GM18867 (cell line): ENCODE data around the gene FBXO45.
"Not testable (repeated sequence)": the region's sequence is repeated elsewhere in the genome, so short reads cannot be mapped to it uniquely, and the experiment has no call there.

Source experiments
- ATAC-seq: cut with Tn5 transposase; IDR thresholded peaks from one replicate; pipeline ENCODE4 v1.9.1; 2021; ENCODE audit warnings: mild to moderate bottlenecking, moderate library complexity; ENCODE audit not compliant: unreplicated experiment

FBXO45 gene

DNA sequence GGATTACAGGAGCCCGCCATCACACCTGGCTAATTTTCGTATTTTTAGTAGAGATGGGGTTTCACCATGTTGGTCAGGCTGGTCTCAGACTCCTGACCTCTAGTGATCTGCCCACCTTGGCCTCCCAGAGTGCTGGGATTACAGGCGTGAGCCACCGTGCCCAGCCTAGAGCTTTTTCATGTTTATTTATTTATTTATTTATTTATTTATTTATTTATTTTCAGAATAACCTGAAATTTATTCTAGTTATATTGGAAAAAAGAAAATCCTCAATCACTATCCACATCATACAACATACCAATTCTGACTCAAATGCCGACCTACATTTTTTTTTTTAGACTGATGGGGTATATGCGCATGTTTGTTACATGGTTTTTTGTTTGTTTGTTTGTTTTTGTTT lies 46.8 kb downstream of the FBXO45 start:
- ATAC-seq, result not testable (repeated sequence)

DNA sequence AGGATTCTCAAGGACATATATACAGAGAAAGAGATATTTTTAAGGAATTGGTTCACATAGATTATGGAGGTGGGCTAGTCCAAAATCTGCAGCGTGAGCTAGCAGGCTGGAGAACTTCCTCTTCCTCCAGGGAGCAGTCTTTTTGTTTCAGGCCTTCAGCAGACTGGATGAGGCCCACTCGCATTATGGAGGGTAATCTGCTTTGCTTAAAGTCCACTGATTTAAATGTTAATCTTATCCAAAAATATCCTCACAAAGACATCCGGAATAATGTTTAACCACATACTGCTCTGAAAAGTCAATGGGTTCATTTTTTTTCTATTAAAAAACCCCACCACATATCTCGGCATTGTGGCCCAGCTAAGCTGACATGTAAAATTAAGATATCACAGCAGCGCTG lies 48.8 kb downstream of the FBXO45 start:
- ATAC-seq, result no peak

DNA sequence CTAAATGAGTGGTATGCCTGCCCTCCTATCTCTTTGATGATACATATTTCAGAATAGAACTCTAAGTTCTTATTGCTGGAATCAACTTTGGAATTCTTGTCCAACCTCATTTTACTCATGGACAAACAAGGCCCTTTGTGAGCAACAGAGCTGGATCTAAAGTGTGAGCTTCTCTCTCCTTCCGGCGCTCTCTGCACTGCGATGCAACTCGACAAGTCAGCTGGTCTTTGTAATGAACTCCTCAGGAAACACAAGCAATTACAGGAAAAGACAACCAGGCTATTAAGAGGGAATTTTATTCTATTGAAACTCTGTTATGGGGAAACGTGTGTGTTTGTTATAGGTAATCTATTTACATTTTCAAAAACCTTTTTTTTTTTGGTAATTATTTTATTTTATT lies 50.8 kb downstream of the FBXO45 start:
- ATAC-seq, result no peak

DNA sequence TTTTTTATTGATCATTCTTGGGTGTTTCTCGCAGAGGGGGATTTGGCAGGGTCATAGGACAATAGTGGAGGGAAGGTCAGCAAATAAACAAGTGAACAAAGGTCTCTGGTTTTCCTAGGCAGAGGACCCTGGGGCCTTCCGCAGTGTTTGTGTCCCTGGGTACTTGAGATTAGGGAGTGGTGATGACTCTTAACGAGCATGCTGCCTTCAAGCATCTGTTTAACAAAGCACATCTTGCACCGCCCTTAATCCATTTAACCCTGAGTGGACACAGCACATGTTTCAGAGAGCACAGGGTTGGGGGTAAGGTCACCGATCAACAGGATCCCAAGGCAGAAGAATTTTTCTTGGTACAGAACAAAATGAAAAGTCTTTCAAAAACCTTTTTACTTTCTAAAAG lies 51.2 kb downstream of the FBXO45 start:
- not testable (repeated sequence) for ATAC-seq

DNA sequence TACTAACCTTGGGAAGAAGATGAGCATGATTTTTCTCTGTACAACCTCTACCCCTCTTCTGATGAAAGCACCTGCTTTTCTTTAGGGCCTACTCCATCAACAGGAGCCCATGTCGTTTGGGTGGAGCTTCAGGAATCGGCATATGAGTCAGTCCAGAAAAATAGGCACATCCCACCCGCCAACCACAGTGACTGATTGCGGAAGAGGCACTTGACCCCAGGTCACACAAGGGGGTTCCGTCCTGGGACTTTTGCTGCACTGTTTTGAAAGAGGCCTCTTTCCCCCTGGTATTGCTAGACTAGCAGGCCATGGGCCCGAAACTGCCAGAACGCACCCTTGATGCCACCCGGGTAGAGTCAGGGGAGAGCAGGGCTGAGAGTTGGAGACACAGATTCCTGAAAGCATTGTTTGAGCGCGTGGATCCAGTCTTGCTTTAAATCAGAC lies 51.7 kb downstream of the FBXO45 start:
- ATAC-seq, result peak; percentile 66

DNA sequence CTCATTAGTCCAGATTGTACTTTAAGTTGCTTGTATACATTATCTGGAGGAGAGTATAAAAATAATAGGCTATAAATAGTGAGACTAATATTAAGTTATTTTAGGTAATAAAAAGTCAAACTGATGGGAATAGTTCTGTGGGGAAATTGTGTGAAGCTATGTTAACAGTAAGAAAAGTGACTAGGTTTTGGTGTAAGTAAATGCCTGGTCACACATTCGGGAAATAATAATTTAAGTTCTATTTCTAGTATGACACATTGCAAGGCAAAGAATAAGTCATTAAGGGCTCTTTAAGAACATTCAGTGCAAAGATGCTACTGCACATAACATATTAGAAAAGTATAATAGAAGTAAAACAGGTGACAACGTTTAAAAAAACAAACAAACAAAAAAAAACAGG lies 52.2 kb downstream of the FBXO45 start:
- no peak for ATAC-seq

DNA sequence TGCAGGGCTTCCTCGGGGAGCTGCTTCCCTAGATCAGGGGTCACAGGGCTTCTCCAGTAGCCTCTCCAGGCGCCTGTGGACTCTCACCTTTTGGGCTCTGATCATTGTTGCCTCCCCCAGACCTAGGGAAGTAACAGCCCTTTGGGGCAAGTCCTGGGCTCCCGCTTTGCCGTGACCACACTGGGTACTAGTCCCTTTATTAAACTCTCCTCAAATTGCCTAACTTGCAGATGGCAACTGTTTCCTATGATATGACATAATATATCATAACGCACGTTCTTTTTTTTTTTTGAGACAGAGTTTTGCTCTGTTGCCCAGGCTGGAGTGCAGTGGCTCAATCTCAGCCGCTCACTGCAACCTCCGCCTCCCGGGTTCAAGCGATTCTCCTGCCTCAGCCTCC lies 53.2 kb downstream of the FBXO45 start:
- ATAC-seq, result no peak

DNA sequence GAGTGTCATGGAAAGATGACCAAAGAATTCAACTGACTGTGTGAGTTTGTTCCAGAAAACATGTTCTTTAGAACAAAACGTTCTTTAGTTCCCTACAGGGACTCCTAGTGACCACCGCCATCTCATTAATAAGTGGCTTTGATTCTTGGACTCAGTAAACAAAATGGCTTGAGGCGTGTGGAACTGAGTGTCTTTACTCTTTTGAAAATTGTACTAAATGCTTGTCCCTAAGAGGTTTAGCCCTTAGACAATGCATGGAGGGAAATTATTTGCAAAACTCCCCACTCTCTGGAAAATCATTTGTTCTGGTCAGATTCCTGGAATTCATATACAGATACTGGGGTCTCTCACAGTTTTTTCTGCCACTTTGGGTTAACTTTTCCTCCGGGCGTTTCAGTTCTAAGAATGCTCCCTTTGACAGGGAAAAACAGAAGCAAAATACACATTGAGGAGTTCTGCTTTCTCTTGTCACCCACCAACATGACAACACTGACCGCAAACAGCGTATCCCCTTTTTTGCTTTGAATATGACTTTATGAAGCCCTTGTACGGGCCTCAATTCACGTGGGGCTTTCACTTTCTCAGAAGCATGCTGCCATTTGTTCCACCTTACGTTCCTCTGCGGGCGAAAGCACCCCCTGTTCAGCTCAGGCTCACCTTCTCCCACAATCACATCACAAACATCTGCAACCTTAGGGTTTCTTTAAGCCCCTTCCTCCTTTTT lies 55.8 kb downstream of the FBXO45 start:
- peak; percentile 56 for ATAC-seq

DNA sequence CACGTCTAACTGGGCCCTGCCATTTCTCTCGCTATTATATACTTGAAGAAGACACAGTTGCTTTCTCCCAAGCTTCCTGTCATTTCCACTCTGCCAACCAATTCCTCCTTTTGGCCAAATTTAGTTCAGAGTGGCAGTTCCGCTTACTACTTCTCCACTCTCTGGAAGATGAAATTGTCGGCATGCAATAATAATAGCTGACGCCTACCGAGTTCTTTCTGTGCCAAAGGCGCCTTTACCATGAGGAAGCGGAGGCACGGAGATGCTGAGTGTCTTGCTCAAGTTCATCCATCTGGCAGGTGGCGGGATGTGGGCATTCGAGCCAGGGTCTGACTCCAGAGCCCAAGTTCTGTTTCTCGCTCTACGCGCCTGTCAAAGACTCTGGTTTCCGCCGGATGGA lies 56.4 kb downstream of the FBXO45 start:
- no peak for ATAC-seq

DNA sequence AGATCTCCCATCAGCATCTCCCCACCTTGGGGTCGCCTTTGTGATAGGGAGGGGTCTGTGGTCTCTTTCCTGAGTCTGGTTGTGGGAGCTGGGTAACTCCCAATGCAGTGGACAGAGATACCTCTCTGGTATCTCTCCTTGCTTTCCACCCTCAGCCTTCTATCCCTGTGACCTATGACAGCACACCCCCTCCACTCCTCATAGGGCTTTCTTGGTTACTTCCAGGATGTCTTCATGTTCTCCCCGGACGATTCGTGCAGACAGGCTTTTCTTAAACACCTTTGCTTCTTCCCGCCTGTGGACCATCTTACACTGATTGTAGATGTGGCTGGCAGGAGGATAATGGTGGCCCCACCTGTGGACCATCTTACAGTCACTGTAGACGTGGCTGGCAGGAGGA lies 56.9 kb downstream of the FBXO45 start:
- ATAC-seq, result no peak

DNA sequence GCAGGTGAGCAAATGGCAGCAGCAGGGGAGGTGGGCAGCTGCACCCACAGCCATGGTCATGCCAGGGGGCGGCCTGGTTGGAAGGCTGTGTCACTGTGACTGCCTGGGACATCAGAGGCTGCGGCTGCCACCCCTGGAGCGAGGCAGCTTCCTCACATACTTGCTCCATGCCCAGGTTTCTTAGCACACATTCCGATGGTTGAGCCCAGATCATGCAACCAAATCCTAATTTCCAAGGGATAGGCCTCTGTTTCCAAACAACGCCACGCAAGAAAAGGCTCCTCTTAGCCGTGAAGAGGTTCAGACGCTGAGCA lies 59.4 kb downstream of the FBXO45 start:
- ATAC-seq, result no peak

DNA sequence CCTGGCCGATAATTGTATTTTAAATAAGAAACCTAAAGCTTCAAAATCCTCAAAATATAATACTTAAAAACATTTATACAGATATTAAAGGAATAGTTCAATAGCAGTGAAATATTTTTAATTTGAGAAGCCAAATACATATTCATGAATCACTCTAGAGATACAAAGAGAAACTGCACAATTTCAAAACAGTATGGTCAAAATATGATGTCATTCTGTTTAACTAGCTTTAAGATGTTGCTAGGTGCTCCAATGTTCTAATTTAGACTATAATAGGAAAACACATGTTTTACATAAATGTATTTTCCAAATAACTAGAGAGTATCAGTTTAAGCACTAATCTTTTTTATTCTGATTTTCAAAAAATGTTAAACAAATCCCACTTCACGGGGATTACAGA lies 60.8 kb downstream of the FBXO45 start:
- no peak for ATAC-seq

DNA sequence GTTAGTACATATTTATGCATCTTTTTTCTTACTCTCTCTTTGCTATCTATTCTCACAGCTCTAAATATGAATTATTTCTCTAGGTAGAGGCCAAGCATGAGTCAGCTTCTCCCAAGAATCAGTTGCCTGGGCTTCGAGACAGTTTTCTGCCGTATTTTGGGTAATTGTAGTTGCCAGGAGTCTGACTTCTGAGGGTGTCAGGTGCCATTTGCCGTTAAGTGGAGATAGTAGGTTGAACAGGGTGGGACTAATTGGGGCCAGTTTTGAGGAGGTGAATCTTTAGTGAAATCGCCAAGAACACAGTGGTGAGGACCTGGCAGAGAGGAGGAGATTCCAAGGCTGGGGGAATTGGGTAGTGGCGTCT lies 63.2 kb downstream of the FBXO45 start:
- ATAC-seq, result peak; percentile 1

DNA sequence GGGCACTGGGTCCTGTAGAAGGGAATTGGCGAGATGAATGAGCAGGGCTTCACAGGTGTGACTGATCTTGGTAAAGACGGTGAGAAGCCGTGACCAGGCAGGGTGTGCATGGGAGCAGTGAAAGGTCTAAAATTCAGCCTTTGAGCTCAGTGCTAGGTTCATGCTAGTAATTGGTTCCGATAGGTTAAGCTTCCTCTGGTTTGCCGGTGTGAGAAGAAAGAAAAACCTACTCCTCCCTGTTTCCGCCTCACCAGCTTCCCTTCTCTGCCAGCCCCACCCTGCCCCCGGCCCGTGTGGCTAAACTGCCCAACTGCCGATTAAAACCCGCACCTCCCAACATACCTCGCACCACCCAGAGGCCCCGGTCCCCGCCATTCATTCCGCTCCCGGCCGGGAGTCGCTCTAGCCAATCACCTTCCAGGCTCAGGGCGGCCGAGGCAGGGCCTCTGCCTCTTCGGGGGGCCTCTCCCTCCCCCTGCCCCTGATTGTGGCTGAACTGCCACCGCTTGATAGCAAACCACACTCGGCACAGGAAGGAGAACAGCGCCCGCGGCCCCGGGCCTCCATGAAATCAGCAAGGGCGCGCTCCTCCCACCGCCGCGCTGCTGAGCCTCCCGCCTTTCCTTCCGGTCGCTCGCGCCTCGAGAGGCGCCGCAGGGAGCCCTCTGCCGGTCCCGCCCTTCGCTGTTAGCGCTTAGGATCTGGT lies 63.7 kb downstream of the FBXO45 start:
- ATAC-seq, result peak; percentile 73

DNA sequence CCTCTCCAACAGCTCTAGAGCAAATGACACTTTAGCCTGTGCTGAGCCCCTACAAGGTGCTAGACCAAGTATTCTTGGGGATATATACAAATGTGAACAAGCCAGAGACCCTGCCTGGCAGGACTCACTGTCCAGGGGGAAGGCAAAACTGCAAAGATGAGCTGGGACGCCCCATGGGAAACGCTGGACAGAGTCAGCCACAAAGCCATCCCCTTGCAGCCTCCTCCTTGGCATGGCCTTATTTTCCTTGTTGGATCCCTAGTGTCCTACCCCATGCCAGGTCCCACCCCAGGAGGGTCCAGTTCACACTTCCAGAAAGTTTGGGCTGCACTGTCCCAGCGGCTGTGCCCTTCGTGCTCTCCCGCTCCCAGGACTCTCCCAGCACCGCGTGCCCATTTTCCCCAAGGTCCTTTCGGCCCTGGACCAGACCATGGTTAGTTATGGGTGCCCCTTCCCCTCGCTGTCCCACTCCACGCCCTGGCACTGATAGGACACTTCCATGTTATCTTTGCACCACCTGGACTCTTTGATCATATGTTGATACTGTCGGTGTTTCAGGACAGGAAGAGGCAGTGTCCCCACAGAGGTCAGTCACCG lies 65.2 kb downstream of the FBXO45 start:
- ATAC-seq, result no peak

DNA sequence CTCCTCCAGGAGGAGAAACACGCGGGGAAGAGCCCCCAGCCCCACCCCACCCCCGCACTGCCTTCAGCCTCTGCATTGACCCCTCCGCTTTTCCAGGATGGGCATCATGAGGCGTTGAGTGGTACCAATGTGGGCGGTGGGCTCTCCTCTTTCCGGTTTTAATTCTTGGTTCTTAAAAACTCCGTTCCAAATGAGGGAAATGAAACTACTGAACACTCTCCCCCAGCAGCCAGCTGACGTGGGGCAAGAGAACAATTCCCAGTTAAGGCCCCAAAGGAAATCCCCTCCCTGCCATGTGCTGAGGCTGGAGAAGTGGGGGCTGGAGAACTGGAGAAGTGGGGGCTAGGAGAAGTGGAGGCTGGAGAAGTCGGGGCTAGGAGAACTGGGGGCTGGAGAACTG lies 65.8 kb downstream of the FBXO45 start:
- no peak for ATAC-seq

DNA sequence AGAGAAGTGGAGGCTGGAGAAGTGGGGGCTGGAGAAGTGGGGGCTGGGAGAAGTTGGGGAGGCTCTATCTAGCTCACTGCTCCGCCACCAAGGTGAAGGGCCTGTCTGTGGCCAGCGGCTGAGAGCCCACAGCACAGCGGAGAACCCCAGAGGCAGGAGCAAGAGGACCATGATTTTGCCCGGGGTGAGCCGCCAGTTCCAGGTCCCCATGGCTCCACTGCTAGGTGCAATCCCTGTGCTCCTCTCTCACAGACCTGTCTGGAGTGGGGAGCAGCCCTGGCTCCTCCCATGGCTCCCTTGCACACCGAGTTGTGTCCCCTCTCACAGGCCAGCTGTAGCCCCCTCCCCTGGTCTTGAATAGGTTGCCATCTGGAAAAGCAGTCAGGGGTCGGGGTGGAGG lies 66.4 kb downstream of the FBXO45 start:
- ATAC-seq, result no peak

DNA sequence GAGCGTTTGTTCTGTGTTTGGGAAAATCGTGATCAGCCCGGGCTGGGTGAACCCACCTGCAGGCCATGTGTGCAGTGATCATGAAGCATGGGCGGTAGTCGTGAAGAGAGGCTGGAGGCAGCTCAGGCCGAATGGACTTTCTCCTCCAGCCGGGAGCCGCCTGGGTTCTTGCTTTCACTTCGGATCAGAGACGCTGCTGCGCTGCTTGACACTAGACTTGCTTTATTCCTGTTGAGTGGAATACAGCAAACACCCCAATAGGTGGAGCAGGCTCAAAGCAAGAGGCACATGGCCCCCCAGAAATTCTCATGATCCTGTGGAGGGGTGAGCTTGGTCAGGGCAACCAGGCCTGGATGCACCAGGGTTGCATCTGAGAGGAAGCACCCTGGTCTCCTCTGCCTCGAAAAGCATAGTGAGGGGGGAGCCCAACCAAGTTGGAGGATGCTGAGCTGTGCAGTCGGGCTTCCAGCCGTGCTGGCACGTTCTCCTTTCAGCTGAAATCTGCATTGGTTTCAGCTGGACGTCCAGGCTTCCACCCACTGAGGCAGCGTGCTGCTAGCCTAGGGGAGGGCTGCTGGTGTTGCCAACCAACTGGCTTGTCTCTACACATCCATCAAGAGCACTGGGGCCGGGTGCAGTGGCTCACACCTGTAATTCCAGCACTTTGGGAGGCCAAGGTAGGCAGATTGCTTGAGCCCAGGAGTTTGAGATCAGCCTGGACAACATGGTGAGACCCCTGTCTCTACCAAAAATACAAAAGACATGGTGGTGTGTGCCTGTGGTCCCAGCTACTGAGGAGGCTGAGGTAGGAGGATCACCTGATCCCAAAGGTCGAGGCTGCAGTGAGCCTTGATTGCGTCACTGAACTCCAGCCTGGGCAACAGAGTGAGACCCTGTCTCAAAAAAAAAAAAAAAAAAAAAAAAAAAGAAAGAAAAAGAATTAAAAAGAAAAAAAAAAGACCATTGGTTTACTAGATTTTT lies 68.2 kb downstream of the FBXO45 start:
- no peak for ATAC-seq

DNA sequence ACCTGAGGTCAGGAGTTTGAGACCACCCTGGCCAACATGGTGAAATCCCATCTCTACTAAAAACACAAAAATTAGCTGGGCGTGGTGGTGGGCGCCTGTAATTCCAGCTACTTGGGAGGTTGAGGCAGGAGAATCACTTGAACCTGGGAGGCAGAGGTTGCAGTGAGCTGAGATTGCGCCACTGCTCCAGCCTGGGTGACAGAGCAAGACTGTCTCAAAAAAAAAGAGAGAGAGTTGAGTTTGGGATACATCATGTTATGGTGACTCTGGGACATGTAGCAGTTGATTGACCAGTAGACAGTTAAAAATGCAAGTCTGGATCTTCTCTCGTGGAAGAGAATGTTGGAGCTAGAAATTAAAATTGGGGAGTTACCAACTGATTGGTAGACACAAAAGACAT lies 69.5 kb downstream of the FBXO45 start:
- not testable (repeated sequence) for ATAC-seq
